ACHN (cell line): ENCODE measurements around the gene KIAA0319L.

Experiments
- DNase-seq: peaks from one replicate; pipeline ENCODE4 v3.0.0-alpha.2; 2015
- in situ Hi-C: cut with HindIII; loops from 2 replicates; pipeline ENCODE4 v1.10.0; 2017; ENCODE audit warnings: low sequenced_read_pairs, low pct_ligation_motif_present, low pct_unique_long_range_greater_than_20kb

The KIAA0319L gene

GRCh38 chr1:35436078-35436477 is 121.1 kb downstream of the KIAA0319L start:
- in situ Hi-C loops: no loop called here
- no peak for DNase-seq

GRCh38 chr1:35434703-35435102 is 122.5 kb downstream of the KIAA0319L start:
- DNase-seq: no peak
- in situ Hi-C loops: no loop called here

- DNase-seq: no peak
- in situ Hi-C loops: no loop called here
These were observed 123.5 kb downstream of the KIAA0319L start for GRCh38 chr1:35433714-35434113.

- in situ Hi-C loops: no loop called here
- DNase-seq: no peak
These were observed 125.0 kb downstream of the KIAA0319L start for GRCh38 chr1:35432231-35432630.

- in situ Hi-C loops: no loop called here
- no peak for DNase-seq
These were observed 126.0 kb downstream of the KIAA0319L start for GRCh38 chr1:35431173-35431599.

GRCh38 chr1:35430762-35431161 is 126.4 kb downstream of the KIAA0319L start:
- no peak for DNase-seq
- in situ Hi-C loops: no loop called here

- no peak for DNase-seq
- in situ Hi-C loops: no loop called here
These were observed 128.8 kb downstream of the KIAA0319L start for GRCh38 chr1:35428360-35428759.

- DNase-seq: no peak
These were observed 131.1 kb downstream of the KIAA0319L start for GRCh38 chr1:35426097-35426586.

GRCh38 chr1:35408925-35409324 is 148.3 kb downstream of the KIAA0319L start:
- no peak for DNase-seq
- in situ Hi-C loops: no loop called here

More at GRCh38 chr1:35426097-35426586, 131.1 kb downstream of the KIAA0319L start:
- in situ Hi-C loops: no loop called here

- no peak for DNase-seq
- in situ Hi-C loops: no loop called here
These were observed 149.5 kb downstream of the KIAA0319L start for GRCh38 chr1:35407743-35408142.

GRCh38 chr1:35406103-35406502 is 151.1 kb downstream of the KIAA0319L start:
- in situ Hi-C loops: no loop called here
- DNase-seq: no peak

- no peak for DNase-seq
- in situ Hi-C loops: no loop called here
These were observed 156.2 kb downstream of the KIAA0319L start for GRCh38 chr1:35401049-35401448.

GRCh38 chr1:35398739-35399138 is 158.5 kb downstream of the KIAA0319L start:
- no peak for DNase-seq
- in situ Hi-C loops: no loop called here

- in situ Hi-C loops: no loop called here
- no peak for DNase-seq
These were observed 162.8 kb downstream of the KIAA0319L start for GRCh38 chr1:35394386-35394785.

- no peak for DNase-seq
- in situ Hi-C loops: no loop called here
These were observed 166.4 kb downstream of the KIAA0319L start for GRCh38 chr1:35390600-35391494.

GRCh38 chr1:35386959-35387358 is 170.2 kb downstream of the KIAA0319L start:
- in situ Hi-C loops: no loop called here
- DNase-seq: no peak

GRCh38 chr1:35386290-35386689 is 170.9 kb downstream of the KIAA0319L start:
- in situ Hi-C loops: no loop called here
- DNase-seq: no peak
